Measurements from ENCODE around the gene CARD19.
"Not testable (repeated sequence)": the region's sequence is repeated elsewhere in the genome, so short reads cannot be mapped to it uniquely, and the experiment has no call there.

The CARD19 gene

DNA sequence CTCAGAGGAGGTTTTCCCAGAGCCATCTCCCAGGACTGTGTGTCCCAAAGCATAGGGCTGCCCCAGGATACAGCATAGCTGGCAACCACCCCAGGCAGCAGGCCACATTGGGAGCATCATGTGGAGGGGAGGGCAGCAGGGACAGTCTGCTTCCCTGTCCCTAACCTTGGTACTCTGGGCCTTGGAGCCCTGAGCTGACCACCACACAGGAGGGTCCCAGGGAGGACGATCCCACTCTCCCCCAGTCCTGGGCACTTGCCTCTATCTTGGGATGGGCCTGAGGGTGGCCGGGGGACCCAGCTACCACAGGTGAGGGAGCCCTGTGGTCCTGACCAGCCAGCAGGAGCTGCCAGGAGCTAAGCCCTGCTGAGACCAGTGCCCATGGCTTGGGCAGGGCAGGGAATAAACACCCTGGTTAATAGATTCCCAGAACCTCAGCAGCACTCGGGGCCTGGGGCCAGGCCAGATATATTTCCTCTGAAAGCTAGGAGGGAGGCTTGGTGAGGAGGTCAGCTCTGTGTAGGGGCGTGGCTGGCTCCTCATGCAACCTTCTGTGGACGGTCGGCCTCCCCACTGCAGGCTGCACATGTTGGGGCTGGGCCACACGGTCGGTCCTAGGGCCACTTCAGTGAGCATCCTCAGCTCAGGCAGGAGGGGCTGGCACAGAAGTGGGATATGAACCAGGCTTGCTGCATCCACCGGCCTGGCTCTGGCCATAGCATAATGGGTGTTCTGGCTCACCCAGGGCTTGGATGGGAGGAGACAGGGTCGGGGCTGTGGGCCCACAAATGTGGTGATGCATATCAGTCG lies 33.9 kb downstream of the CARD19 start:
- DNase-seq (ENCODE audit: low read depth in 2 of 2, low spot score in 1 of 2) = no peak

- no peak for DNase-seq (ENCODE audit: low read depth in 2 of 2, low spot score in 1 of 2)
Observed at GRCh38 chr9:93130861-93131481, 35.0 kb downstream of the CARD19 start.

DNA sequence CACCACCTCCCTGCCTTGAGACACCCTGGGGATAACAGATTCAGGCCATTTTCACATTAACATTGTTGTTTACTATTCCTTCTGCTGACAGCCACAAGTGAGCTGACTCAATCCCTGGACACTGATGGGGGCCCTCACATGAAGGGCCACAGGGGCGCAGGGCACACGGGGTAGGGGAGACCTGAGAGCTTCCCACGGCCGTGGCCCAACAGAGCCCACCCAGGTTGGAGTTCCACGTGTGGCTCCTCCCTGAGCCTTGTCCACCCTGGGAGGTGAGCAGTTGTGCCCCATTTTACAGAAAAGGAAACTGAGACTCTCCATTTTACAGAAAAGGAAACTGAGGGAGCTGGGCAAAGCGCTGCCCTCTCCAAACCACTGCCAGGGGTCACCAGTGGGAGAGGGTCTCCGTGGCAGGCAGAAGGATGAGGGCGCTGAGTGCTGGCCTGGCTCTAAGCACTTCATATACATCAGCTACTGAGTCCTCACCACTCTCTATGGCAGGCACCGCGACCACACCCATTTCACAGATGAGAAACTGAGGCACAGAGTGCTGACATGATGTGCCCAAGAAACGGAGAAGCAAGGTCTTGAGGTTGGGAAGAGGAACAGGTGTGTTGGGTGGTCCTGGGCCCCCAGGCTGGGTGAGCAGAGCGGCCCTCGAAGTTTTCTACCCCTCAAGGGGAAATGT lies 35.7 kb downstream of the CARD19 start:
- DNase-seq (ENCODE audit: low read depth in 2 of 2, low spot score in 1 of 2) = no peak

GRCh38 chr9:93132287-93132927 lies 36.4 kb downstream of the CARD19 start:
- no peak for DNase-seq (ENCODE audit: low read depth in 2 of 2, low spot score in 1 of 2)

DNA sequence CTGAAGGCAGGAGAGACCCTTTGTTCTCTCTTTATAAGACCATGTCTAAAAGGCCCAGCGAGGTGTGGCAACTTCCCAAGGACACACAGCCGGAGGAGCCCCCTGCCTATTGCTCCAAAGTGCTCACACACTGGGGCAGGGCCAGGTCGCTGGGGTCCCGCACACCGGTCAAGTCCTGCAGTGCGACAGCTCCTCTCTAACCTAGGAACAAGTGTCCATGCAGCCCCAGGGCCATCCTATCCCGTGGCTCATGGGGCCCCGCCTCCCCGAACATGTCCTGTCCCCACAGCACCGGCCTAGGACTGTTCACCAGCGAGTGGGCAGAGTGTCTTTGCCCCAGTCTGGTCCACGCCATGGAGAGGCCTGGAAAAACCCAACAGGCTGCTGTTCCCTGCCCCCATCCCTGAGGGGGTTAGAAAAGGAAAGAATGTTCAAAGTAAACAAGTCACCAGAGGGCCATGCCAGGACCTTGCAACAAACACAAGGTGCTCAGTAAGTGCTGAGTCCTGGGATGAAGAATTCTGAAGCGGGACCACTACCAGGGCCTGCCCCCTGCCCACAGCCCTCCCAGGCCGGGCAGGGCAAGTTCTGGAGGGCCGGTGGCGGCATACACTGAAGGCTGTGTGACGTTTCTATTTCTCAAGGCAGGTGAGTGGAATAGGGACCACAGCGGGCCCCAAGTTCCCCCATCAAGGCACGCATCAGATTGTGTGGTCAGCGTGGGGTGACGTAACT lies 37.1 kb downstream of the CARD19 start:
- no peak for DNase-seq (ENCODE audit: low read depth in 2 of 2, low spot score in 1 of 2)

GRCh38 chr9:93133681-93134014 lies 37.6 kb downstream of the CARD19 start:
- DNase-seq (ENCODE audit: low read depth in 2 of 2, low spot score in 1 of 2) = peak in 1 of 2 donors; percentile 41

DNA sequence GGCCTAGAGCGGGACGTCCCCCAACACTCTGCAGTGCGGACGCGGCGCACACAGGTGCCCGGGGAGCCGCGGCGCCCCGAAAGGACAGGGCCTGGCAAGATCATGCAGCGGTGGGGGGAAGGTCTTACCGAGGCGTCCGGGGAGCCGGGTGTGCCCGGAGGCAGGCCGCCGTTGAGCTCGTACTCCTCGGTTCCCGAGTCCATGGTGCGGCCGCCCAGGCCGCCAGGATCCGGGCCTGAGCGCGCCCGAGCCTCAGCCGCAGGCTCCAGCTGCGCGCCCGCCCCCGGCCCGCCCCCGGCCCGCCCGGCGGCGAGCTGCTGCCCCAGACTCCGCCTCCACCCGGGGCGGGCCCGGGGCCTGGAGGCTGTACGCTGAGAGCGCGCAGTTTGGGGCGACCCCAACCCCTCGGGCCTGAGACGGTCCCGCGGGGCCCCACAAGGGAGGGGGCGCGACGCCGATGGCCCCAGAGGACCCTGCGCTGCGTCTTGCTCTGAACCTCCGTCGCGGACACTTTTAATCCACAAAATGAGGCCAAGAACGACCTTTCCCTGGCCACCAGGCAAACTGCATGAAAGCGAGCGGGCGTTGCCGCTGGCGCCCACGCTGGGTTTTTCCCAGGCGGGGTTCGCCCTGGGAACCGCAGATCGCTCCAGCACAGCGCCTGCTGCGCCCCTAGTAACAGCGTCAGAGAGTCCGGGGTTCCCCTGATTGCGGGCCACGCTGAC lies 38.2 kb downstream of the CARD19 start, which contains the start of gene NINJ1:
Gene NINJ1, minus strand, starts transcription at position 237 of the 725 bp plus-strand sequence. Its CDS starts 34 bp downstream, at position 203.
- peak; percentile 66 to 84 for DNase-seq (ENCODE audit: low read depth in 2 of 2, low spot score in 1 of 2)

DNA sequence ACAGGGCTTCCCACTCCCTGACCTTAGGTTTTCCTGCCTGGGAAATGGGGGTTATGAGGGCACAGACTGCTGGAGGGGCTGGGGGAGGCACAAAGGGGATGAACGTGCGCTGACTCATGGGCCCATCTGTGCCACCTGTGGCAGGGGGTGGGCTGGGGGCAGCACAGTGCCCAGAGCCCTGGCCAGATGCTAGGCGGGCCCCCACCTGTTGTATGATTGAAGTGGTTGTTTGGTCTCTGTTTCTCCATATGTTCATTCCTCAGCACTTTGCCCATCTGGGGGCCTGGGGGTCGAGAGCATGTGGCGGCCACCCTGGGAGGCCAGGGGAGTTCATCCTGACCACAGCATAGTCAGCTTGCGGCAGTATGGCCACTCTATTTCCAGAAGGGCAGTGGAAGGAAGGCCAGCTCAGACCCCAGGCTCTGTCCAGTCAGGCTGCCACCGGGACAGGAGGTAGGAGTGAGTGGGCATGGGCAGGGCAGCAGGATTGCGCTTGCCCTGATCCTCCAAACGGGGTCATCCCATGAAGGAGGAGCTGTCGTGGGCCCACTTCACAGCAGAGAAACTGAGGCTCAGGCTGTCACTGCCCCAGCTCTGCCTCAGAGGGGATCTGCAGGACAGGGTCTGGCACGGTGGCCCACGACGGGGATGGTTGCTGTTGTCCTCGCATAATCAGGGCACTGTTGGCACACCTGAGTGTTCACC lies 38.9 kb downstream of the CARD19 start:
- no peak for DNase-seq (ENCODE audit: low read depth in 2 of 2, low spot score in 1 of 2)

DNA sequence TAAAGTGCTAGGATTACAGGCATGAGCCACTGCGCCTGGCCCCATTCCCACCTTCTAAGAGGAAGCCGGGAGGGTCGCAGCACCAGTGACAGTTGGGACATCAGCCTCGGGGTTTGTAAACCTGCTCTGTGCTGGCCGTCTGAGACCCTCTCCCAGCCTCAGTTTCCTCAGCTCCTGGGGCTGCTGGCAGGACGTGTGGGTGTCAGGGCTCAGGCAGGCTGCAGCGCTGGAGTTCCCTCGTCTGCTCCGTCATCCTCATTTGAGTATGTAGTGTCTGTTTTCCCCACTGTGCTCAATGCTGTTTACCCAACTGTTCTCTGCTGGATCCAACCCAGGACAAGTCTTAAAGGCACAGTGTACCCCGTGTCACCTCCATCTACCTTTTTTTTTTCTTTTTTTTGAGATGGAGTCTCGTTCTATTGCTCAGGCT lies 40.0 kb downstream of the CARD19 start:
- DNase-seq (ENCODE audit: low read depth in 2 of 2, low spot score in 1 of 2) = no peak

- no peak for DNase-seq (ENCODE audit: low read depth in 2 of 2, low spot score in 1 of 2)
Observed at GRCh38 chr9:93137362-93137761, 41.3 kb downstream of the CARD19 start.

DNA sequence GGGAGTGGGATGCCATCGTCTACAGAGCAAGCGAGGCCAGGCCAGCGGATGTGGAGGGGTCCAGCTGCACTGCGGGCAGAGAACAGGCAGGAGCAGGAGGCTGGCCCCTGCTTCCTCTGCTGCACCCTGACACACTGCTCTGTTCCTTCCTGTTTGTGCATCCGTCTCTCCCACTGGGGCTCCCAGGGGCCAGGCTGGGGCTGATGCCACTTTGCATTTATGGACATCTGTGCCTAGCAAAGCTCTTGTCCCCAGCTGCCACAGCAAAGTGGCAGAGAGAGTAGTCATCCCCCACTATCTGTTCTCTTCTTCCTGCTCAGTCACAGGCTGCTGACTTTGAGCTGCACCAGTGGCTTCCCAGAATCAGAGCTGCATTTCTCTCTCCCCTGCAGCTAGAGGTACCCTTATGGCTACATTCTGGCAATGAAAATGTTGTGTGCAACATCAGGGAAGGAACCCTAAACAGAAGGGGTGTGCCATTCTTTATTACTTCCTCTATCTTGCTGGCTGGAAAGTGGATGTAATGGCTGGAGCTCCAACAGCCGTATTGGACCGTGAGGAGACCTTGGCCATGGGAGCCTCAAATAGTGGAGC lies 42.3 kb downstream of the CARD19 start:
- DNase-seq (ENCODE audit: low read depth in 2 of 2, low spot score in 1 of 2) = no peak

GRCh38 chr9:93139365-93140182 lies 43.6 kb downstream of the CARD19 start:
- no peak for DNase-seq (ENCODE audit: low read depth in 2 of 2, low spot score in 1 of 2)

GRCh38 chr9:93141771-93142483 lies 45.9 kb downstream of the CARD19 start:
- no peak for DNase-seq (ENCODE audit: low read depth in 2 of 2, low spot score in 1 of 2)

DNA sequence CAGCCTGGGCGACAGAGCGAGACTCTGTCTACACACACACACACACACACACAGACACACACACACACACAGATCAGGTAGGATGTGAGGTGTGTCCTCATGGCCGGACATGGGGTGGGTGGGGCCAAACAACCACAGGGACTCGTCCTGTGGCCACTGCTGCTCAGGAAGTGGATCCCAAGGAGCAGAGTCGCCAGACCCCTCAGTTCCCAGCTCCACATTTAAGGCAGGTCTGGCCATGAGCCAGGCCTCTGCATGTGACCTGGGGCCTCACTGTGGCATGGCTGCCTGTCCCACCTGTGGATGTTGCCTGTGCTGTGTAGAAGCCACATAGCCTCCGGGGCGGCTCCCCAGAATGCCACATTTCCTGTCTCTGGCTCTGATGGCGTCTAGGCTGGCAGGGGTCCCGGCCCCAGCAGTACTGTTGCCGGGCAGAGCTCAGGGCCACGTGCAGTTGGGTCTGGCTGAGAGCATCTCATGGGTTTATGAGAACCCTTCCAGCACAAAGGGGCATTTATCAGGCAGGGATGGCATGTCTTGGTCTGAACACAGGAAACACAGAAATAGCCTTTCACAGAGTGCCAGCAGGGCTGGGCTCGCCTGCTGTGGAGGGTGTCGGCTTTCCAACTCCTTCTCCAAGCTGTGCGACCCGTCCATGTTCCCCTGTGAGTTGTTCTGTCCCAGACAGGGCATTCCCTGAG lies 48.0 kb downstream of the CARD19 start:
- no peak for DNase-seq (ENCODE audit: low read depth in 2 of 2, low spot score in 1 of 2)

DNA sequence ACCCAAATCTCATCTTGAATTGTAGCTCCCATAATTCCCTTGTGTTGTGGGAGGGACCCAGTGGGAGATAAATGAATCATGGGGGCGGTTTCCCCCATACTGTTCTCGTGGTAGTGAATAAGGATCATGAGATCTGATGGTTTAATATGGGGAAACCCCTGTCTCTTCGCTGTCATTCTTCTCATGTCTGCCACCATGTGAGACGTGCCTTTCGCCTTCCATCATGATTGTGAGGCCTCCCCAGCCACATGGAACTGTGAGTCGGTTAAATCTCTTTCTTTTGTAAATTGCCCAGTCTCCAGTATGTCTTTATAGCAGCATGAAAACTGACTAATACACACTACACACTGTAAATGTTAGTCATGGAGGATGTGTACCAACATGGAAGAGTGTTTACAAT lies 50.7 kb downstream of the CARD19 start:
- DNase-seq (ENCODE audit: low read depth in 2 of 2, low spot score in 1 of 2) = not testable (repeated sequence)

- DNase-seq (ENCODE audit: low read depth in 2 of 2, low spot score in 1 of 2) = no peak
Observed at GRCh38 chr9:93147632-93148031, 51.6 kb downstream of the CARD19 start.

DNA sequence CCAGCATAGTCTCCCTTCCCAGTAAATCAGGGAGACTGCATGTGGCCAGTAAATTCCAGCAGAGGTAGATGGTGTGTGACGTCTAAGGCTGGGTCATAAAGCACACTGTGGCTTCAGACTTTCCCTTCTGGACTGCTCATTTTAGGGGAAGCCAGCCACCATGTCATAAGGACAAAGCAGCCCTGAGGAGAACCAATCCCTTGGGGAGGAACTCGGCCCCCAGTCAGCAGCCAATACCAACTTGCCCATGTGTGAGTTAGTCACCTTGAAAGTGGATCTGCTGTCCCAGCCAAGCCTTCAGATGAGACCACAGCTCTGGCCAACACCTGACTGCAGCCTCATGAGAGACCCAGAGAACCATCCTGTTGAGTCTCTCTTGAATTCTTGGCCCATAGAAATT lies 52.7 kb downstream of the CARD19 start:
- no peak for DNase-seq (ENCODE audit: low read depth in 2 of 2, low spot score in 1 of 2)

Data from stimulated activated CD8-positive, alpha-beta memory T cell treated with anti-CD3 and anti-CD28 coated beads, Interleukin-4, amount 100 ng/mL, for 4 hours (primary cell).